HT1080 (cell line): ENCODE results near the gene PRKG1. TPM values are rescaled to one million over a fixed set of nuclear protein-coding genes. Genes with fewer than 3 reads are reported as not detected.
"Not testable (repeated sequence)": the region's sequence is repeated elsewhere in the genome, so short reads cannot be mapped to it uniquely, and the experiment has no call there.

Experiments
- DNase-seq: peaks from one replicate; pipeline ENCODE4 v3.0.0-alpha.2; 2015; ENCODE audit warnings: low read depth
- total RNA-seq: library from RNA; depleted of rRNA; stranded (reverse); fragments of >200 nt; shearing (Covaris generic); gene quantifications from 2 replicates; pipeline ENCODE4 v1.2.3, GENCODE V29; 2014

Gene PRKG1
- total RNA-seq, 1 experiment from 2014 or later: 3.9 TPM

DNA sequence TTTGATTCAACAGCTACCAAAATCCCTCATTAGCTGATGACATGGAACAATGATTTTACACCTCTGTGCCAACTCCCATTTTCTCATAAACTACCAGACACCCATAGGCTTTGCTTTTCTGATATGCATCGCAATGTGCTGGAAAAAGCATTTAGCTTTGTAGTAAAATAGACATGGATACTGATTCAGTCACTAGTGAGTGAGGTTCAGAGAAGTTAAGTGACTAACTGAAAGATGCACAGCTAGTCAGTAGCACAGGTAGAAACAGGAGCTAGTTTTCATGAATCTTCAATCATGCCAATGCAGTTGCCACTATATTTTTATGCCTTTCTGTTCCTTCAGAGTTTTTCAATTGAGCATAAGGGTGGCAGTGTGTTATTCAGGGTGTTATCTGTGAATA lies 38.7 kb downstream of the PRKG1 start:
- no peak for DNase-seq

DNA sequence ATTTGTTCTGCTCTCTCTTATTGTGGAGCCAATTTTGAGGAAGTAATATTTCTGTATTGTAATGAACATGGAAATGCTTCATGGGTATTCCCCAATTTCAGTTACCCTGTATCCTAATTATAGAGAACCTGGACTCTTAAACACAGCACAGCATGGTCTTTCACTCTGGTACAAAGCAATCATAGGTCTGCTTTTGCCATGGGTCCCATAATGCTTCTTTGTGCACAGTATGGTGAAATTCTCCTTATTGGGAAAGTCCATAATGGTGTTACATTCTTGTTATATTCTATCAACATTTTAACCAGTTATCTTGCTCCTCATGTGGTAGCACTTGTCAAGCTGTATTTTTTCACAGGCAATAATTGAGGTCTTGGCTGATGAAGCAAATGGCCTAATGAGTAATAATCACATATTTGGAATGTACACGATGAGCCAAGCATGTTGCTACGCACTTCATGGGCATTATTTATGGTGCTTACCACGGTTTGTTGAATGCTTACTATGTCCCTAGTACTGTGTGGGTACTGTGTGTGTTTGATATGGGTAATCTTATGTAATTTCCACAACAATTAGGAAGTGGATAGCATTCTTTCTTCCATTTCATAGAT lies 42.9 kb downstream of the PRKG1 start:
- no peak for DNase-seq

GRCh38 chr10:51117794-51118193 lies 43.5 kb downstream of the PRKG1 start:
- no peak for DNase-seq

DNA sequence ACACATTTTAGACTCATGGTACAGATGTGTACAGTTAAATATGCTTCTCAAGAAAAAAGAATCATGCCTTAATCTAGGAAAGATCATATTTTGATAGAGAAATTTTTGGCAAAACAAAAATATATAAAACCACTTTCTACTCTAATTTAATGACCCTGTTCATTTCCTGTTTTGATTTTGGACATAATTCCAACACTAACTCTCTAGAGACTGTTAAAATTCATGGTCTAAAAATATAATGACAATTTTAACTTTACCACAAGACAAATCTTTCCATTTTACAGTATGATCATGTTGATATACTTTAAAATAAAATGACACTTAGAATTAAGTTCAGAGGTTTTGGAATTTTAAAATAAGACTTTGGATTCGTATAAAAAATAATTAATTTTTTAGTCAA lies 45.2 kb downstream of the PRKG1 start:
- no peak for DNase-seq

DNA sequence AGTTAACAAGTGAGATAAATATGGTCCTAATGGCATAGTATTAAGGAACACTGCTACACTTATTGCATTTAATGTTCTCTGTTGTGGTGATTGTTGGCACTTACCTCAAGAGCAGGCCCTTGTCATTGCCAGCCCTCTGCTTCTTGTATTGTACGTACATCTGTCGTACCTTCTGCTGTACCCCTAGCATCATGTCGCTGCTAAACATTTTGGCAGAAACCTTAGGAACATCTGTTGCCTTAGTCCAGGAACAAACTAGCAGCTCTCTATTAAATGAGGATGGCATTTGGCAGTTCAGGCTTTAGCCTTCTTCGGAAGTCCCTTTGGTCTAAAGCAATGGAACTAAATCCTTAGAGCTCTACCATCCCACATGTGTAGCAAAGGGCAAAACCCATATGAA lies 47.6 kb downstream of the PRKG1 start:
- no peak for DNase-seq

- no peak for DNase-seq
Measured at GRCh38 chr10:51124852-51125251, 50.6 kb downstream of the PRKG1 start.

DNA sequence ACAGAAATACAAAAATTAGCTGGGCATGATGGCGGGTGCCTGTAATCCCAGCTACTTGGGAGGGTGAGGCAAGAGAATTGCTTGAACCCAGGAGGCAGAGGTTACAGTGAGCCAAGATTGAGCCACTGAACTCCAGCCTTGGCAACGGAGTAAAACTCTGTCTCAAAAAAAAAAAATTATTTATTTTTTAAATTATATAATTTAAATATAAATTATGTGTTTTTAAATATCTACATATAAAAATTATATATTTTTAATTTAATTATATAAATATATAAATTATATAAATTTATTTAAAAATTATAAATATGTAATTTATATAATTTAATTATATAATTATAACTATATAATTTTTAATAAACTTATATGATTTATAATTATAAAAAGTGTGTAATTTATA lies 51.2 kb downstream of the PRKG1 start:
- no peak for DNase-seq

DNA sequence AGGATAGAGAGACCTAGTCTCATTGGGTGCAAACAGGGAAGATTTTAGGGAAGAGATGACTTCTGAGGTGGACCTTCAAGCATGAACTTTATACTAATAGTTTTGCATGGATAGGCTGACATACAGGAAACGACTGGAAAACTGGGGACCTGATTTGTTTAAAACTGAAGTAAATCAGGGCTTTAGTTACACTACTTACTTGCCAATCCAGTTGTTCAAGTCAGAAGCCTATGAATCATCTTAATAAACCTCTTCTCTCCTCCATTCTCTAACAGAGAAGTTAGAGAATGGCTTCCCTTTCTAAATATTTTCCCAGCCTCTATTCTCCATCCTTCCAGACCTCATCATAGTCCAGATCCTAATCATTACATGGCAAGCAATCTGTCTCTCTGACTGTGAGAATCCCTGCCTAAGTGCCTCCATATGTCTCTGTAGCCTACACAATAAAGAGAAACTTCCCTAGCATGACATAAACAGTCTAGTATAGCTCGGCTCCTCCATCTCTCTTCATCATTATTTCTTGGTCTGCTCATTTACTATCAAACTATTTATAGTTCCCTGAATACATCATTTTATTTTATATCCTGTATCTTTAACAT lies 55.8 kb downstream of the PRKG1 start:
- DNase-seq: no peak

- peak; percentile 49 for DNase-seq
Measured at GRCh38 chr10:51137756-51138529, 63.7 kb downstream of the PRKG1 start.

DNA sequence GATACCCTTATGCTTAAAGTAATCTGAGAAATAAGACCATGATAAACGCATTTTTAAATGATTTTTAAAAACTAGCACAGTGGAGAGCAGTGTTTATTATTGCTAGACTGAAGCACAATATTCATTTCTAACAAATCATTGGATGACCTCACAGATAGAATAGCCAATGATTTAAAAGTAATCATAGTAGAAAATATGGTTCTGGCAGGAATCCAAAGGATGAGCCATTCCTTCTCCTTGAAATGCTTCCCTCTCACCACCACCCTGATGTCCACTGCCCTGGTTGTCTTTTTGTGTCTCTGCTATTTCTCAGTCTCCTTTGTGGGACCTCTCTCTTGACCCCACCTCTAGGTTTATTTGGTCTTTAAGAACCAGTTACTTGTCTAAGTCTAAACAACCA lies 64.9 kb downstream of the PRKG1 start:
- peak; percentile 3 for DNase-seq

GRCh38 chr10:51141010-51141409 lies 66.7 kb downstream of the PRKG1 start:
- no peak for DNase-seq

- DNase-seq: no peak
Measured at GRCh38 chr10:51144161-51144781, 70.0 kb downstream of the PRKG1 start.

DNA sequence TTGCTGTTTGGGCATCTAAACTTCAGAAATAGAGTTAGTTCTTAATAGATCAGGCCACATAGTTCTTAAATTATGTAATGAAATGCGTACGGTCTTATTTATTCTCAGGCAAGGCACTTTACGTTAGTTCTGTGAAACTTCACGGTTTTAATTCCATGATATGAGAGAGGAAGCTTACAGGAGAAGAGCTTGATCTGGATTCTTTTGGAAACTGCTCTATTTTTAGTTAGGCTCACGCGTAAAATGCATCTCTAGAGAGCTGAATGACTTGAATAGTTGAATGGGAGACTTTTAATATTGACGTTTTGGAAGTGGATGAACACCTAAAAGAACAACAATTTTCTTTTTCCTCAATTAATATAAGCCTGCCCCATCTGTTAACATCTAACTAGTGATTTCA lies 71.1 kb downstream of the PRKG1 start:
- DNase-seq: no peak

DNA sequence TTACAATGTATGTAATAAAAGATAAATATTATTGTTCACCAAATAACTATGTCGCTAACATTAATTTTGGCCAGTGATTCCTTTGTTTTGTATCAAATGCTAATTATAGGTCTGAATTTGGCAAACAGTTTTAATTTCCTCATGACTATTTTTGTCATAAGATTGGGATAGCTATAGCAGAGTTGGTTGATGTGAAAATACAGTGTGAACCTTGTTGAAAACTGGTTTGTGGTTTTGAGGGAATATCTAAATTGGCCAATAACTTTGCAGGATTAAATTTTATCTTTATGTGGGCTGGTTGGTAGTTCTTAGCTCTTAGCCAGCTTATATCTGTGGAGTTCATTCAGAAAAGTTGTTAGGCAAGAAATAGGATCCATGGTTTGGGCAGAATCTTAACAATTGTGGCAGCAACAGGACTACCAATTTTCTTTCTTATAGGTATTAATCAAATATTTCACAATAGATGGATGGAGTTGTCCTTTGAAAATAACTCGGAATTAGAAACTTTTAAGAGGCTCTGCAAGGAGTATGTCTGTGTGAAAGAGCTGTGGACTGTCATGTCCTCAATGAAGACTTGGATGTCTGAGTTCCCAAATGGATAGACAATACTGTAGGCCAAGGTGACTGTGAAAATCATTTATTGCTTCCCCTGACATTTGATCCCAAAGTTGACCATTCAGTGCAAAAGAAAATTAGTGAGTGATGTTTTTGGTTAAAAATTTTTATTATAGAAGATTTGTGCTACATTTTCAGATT lies 73.5 kb downstream of the PRKG1 start:
- no peak for DNase-seq

- peak; percentile 56 for DNase-seq
Measured at GRCh38 chr10:51156926-51157325, 82.6 kb downstream of the PRKG1 start.

- DNase-seq: no peak
Measured at GRCh38 chr10:51158832-51159231, 84.5 kb downstream of the PRKG1 start.

- no peak for DNase-seq
Measured at GRCh38 chr10:51159841-51160240, 85.6 kb downstream of the PRKG1 start.

GRCh38 chr10:51162002-51162401 lies 87.7 kb downstream of the PRKG1 start:
- no peak for DNase-seq

DNA sequence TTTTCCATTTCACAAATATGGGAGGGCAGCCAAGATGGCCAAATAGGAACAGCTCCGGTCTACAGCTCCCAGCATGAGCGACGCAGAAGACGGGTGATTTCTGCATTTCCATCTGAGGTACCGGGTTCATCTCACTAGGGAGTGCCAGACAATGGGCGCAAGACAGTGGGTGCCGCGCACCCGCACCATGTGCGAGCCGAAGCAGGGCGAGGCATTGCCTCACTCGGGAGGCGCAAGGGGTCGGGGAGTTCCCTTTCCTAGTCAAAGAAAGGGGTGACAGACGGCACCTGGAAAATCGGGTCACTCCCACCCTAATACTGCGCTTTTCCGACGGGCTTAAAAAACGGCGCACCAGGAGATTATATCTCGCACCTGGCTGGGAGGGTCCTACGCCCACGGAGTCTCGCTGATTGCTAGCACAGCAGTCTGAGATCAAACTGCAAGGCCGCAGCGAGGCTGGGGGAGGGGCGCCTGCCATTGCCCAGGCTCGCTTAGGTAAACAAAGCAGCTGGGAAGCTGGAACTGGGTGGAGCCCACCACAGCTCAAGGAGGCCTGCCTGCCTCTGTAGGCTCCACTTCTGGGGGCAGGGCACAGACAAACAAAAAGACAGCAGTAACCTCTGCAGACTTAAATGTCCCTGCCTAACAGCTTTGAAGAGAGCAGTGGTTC lies 89.2 kb downstream of the PRKG1 start:
- not testable (repeated sequence) for DNase-seq

GRCh38 chr10:51168086-51168815 lies 94.0 kb downstream of the PRKG1 start:
- no peak for DNase-seq
